ENCODE measurements around the gene B3GAT1.

GRCh38 chr11:134362192-134362901, 49.7 kb downstream of the B3GAT1 start:
- TF ChIP-seq CTCF (CRISPR knock-in tag; IDR thresholded peaks at IDR 0.05) = no peak
- TF ChIP-seq MAFG (CRISPR knock-in tag; IDR thresholded peaks at IDR 0.05) = no peak
- TF ChIP-seq POLR2A (IDR thresholded peaks at IDR 0.05; ENCODE audit: insufficient read depth in 1 of 2, low read depth in 2 of 2, low read length in 2 of 2) = no peak
- no peak for TF ChIP-seq SRSF9 (IDR thresholded peaks at IDR 0.05; ENCODE audit: borderline replicate concordance, insufficient read depth, low read depth, low read length, poor library complexity, severe bottlenecking)
- no peak for TF ChIP-seq ZBTB8A (CRISPR knock-in tag; IDR thresholded peaks at IDR 0.05; ENCODE audit: borderline replicate concordance, low read depth)
- no peak for TF ChIP-seq ZNF44 (CRISPR knock-in tag; IDR thresholded peaks at IDR 0.05)
- TF ChIP-seq BORCS8-MEF2B (CRISPR knock-in tag; IDR thresholded peaks at IDR 0.05) = no peak
- no peak for TF ChIP-seq ZNF292 (CRISPR knock-in tag; IDR thresholded peaks at IDR 0.05; ENCODE audit: borderline replicate concordance, low read depth)
- TF ChIP-seq REST (IDR thresholded peaks at IDR 0.05; ENCODE audit: borderline replicate concordance in 1 of 2, low read depth in 1 of 2, low read length in 2 of 2) = no peak
- TF ChIP-seq KMT2A (CRISPR knock-in tag; IDR thresholded peaks at IDR 0.05) = no peak
- no peak for TF ChIP-seq ZNF274 (CRISPR knock-in tag; IDR thresholded peaks at IDR 0.05)
- TF ChIP-seq, protein P1, sequence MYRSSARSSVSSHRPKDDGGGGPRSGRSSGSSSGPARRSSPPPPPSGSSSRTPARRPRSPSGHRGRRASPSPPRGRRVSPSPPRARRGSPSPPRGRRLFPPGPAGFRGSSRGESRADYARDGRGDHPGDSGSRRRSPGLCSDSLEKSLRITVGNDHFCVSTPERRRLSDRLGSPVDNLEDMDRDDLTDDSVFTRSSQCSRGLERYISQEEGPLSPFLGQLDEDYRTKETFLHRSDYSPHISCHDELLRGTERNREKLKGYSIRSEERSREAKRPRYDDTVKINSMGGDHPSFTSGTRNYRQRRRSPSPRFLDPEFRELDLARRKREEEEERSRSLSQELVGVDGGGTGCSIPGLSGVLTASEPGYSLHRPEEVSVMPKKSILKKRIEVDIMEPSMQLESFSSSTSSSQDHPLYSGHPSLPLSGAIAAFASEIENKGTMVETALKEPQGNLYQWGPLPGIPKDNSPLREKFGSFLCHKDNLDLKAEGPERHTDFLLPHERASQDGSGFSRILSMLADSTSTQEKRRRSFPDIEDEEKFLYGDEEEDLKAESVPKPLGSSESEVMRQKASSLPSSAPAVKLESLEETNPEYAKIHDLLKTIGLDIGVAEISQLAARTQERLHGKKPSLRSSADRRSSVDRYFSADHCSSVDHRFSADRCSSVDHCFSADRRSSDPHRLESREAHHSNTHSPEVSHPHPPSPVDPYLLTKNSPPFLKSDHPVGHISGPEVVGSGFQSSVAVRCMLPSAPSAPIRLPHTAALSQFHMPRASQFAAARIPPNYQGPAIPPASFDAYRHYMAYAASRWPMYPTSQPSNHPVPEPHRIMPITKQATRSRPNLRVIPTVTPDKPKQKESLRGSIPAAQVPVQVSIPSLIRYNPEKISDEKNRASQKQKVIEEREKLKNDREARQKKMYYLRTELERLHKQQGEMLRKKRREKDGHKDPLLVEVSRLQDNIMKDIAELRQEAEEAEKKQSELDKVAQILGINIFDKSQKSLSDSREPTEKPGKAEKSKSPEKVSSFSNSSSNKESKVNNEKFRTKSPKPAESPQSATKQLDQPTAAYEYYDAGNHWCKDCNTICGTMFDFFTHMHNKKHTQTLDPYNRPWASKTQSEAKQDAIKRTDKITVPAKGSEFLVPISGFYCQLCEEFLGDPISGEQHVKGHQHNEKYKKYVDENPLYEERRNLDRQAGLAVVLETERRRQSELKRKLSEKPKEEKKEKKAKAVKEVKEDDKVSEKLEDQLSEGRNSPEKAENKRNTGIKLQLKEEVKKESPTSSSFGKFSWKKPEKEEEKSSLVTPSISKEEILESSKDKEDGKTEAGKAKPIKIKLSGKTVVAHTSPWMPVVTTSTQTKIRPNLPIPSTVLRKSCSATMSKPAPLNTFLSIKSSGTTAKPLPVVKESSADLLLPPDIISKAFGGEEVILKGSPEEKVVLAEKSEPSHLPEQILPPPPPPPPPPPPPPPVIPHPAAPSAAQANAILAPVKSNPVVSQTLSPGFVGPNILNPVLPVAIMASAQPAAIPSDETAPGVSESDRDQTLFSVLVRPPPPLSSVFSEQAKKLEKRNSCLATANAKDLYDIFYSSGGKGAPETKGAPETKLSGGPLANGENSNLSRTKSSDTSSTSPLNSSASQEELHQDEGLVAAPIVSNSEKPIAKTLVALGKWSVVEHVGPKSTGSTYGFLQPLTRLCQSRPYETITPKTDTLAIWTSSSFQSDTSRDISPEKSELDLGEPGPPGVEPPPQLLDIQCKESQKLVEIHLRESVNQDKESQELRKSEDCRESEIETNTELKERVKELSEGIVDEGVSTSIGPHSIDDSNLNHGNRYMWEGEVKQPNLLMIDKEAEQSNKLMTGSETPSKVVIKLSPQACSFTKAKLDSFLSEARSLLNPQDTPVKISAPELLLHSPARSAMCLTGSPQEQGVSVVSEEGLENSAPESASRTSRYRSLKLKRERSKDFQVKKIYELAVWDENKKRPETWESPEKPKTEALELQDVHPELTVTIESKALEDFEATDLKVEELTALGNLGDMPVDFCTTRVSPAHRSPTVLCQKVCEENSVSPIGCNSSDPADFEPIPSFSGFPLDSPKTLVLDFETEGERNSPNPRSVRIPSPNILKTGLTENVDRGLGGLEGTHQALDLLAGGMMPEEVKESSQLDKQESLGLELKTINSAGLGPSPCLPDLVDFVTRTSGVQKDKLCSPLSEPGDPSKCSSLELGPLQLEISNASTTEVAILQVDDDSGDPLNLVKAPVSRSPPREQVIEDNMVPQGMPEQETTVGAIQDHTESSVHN (CRISPR knock-in tag; IDR thresholded peaks at IDR 0.05) = no peak
- TF ChIP-seq BRF2 (CRISPR knock-in tag; IDR thresholded peaks at IDR 0.05) = no peak
